CD14-positive monocyte (primary cell): ENCODE measurements around the gene GRIK5. TPM values are rescaled to one million over a fixed set of nuclear protein-coding genes. Genes with fewer than 3 reads are reported as not detected.
A peak's percentile ranks its signal among the peaks of the same experiment; 100 is the strongest.

Experiments used
- DNase-seq, 3 donors: peaks; one replicate each; pipeline ENCODE4 v3.0.0-alpha.2; 2011 to 2022
- H2AFZ ChIP-seq: 2 replicates; pipeline ENCODE4 v1.6.0; 2012; ENCODE audit warnings: mild to moderate bottlenecking, low read depth, low read length, inconsistent platforms; ENCODE audit not compliant: insufficient read depth, poor library complexity, severe bottlenecking
- H3K27ac ChIP-seq, 2 donors: 1 replicate in 1 of 2; 2 replicates in 1 of 2; pipeline ENCODE4 v1.5.1; 2012 to 2013; ENCODE audit warnings: low read length in 2 of 2, control low read depth in 1 of 2, inconsistent platforms in 1 of 2, low read depth in 1 of 2, mild to moderate bottlenecking in 1 of 2
- H3K27me3 ChIP-seq, 2 donors: one replicate each; pipeline versions ENCODE4 v1.6.0 to v1.6.1; 2011 to 2013; ENCODE audit warnings: low read length in 2 of 2; ENCODE audit not compliant: control insufficient read depth in 2 of 2, insufficient read depth in 2 of 2
- H3K36me3 ChIP-seq, 2 donors: replicated peaks in 1 of 2; 1 replicate in 1 of 2; 2 replicates in 1 of 2; pipeline versions ENCODE4 v1.5.1 to v1.6.1; 2012 to 2013; ENCODE audit warnings: low read length in 2 of 2, control low read depth in 1 of 2, inconsistent platforms in 1 of 2, mild to moderate bottlenecking in 1 of 2; ENCODE audit not compliant: insufficient read depth in 2 of 2, control insufficient read depth in 1 of 2
- H3K4me1 ChIP-seq, 2 donors: 1 replicate in 1 of 2; 2 replicates in 1 of 2; pipeline versions ENCODE4 v1.5.1 to v1.6.1; 2012 to 2013; ENCODE audit warnings: low read length in 2 of 2, control low read depth in 1 of 2, inconsistent platforms in 1 of 2, mild to moderate bottlenecking in 1 of 2, moderate library complexity in 1 of 2; ENCODE audit not compliant: insufficient read depth in 2 of 2, control insufficient read depth in 1 of 2
- H3K4me2 ChIP-seq: replicated peaks from 2 replicates; pipeline ENCODE3; 2012; ENCODE audit warnings: low read length, moderate library complexity, mild to moderate bottlenecking; ENCODE audit not compliant: poor library complexity, severe bottlenecking; ENCODE audit errors: extremely low read depth
- H3K4me3 ChIP-seq, 3 experiments: fragments of 200-600 bp in 1 of 3; sonication (generic) in 1 of 3; replicated peaks in 1 of 3; 1 replicate in 2 of 3; 2 replicates in 1 of 3; pipeline ENCODE4 v1.5.1; 2011 to 2013; ENCODE audit warnings: low read length in 3 of 3, mild to moderate bottlenecking in 3 of 3, control low read depth in 2 of 3, low read depth in 2 of 3, inconsistent platforms in 1 of 3, moderate library complexity in 1 of 3
- H3K79me2 ChIP-seq: 2 replicates; pipeline ENCODE4 v1.6.0; 2012; ENCODE audit warnings: mild to moderate bottlenecking, control low read depth, inconsistent platforms, low read length, moderate library complexity; ENCODE audit not compliant: insufficient read depth
- H3K9ac ChIP-seq: 2 replicates; pipeline ENCODE4 v1.6.0; 2017; ENCODE audit warnings: low read length, mild to moderate bottlenecking; ENCODE audit not compliant: insufficient read depth, poor library complexity, severe bottlenecking
- H3K9me3 ChIP-seq, 2 donors: replicated peaks in 1 of 2; 1 replicate in 1 of 2; 2 replicates in 1 of 2; pipeline versions ENCODE4 v1.5.1 to v1.6.1; 2012 to 2013; ENCODE audit warnings: low read length in 2 of 2, control low read depth in 1 of 2; ENCODE audit not compliant: control insufficient read depth in 1 of 2, insufficient read depth in 1 of 2
- H4K20me1 ChIP-seq: 2 replicates; pipeline ENCODE4 v1.6.0; 2012; ENCODE audit warnings: mild to moderate bottlenecking, low read length, control low read depth, moderate library complexity; ENCODE audit not compliant: insufficient read depth
- H3K27ac Mint-ChIP-seq, 7 donors: one replicate each; pipeline ENCODE4 v1.8.0; 2020; ENCODE audit warnings: mild to moderate bottlenecking in 7 of 7, mixed read lengths in 7 of 7, moderate library complexity in 6 of 7, inconsistent platforms in 2 of 7
- H3K27me3 Mint-ChIP-seq, 3 donors: one replicate each; pipeline ENCODE4 v1.8.0; 2021 to 2022; ENCODE audit warnings: low read depth in 3 of 3, mild to moderate bottlenecking in 3 of 3, mixed read lengths in 3 of 3, moderate library complexity in 3 of 3, inconsistent platforms in 1 of 3
- H3K36me3 Mint-ChIP-seq, 2 donors: one replicate each; pipeline ENCODE4 v1.8.0; 2020; ENCODE audit warnings: mixed read lengths in 2 of 2, inconsistent platforms in 1 of 2, mild to moderate bottlenecking in 1 of 2
- H3K4me1 Mint-ChIP-seq: one replicate; pipeline ENCODE4 v1.8.0; 2020; ENCODE audit warnings: mild to moderate bottlenecking, mixed read lengths
- H3K4me3 Mint-ChIP-seq, 2 donors: one replicate each; pipeline ENCODE4 v1.8.0; 2020; ENCODE audit warnings: mild to moderate bottlenecking in 2 of 2, mixed read lengths in 2 of 2, moderate library complexity in 1 of 2
- H3K9me3 Mint-ChIP-seq, 7 donors: one replicate each; pipeline ENCODE4 v1.8.0; 2020 to 2022; ENCODE audit warnings: mixed read lengths in 7 of 7, mild to moderate bottlenecking in 6 of 7, moderate library complexity in 6 of 7, inconsistent platforms in 2 of 7
- WGBS: methylation state at CpG from one replicate; pipeline ENCODE4 v1.1.5; 2013; ENCODE audit warnings: missing lambda C conversion rate; ENCODE audit not compliant: insufficient coverage; 5-methylcytosine and 5-hydroxymethylcytosine counted together
- intact Hi-C, 2 donors: fragments of 100-400 bp; cut with micrococcal nuclease; formaldehyde crosslinking; loops; one replicate each; pipeline versions ENCODE4 v1.15.0 to v1.15.1; 2023
- polyA plus RNA-seq, 3 donors: library from polyadenylated mRNA; depleted of rRNA in 1 of 3; unstranded in 2 of 3; stranded (reverse) in 1 of 3; fragments of 300-500 nt in 2 of 3; fragments of >200 nt in 1 of 3; fragmentation: Illumina TruSeq in 2 of 3; gene quantifications; 1 replicate in 2 of 3; 2 replicates in 1 of 3; pipeline ENCODE4 v1.2.3, GENCODE V29; 2012 to 2021
- TF ChIP-seq, protein P1 (sequence below): fragments of 200-600 bp; IDR thresholded peaks from one replicate; pipeline ENCODE4 v1.8.0; 2022; ENCODE audit warnings: antibody characterized with exemption, mild to moderate bottlenecking

Gene GRIK5
- polyA plus RNA-seq, 3 donors: 0.12 to 0.28 TPM; not detected in 1

DNA sequence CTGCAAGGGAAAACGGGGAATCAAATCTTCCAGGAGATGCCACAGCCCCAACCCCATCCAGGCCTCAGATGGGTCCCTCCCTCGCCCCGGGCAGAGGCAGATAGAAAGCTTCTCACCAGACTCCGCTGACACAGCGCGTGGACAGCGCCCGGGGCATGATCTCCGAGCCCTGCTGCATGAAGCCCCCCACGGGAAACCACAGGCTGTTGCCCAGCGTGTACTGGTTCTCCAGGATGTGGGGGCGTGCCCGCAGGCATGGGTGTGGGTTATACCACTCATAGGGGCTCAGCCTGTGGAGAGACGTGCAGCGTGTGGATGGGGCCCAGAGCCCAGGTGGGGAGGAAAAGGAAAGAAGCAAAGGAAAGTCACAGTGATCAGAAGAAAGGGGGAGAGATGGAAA, 48.8 kb downstream of the GRIK5 start:
- no peaks in the 10 kb centered on the region for H4K20me1 ChIP-seq
- no peak overlapping the region for H3K9ac ChIP-seq
- H3K36me3 Mint-ChIP-seq: no peaks in the 10 kb centered on the region
- H3K27ac ChIP-seq: no peak overlapping the region
- no peaks in the 10 kb centered on the region for H3K36me3 ChIP-seq
- no peaks in the 10 kb centered on the region for H3K9me3 ChIP-seq
- no peaks in the 10 kb centered on the region for H3K4me1 ChIP-seq
- H3K4me1 Mint-ChIP-seq: no peaks in the 10 kb centered on the region
- peaks cover 0 to 4% (median 0%) of the 10 kb centered on the region in 3 donors for H3K27me3 Mint-ChIP-seq
- no peaks in the 10 kb centered on the region for H3K27me3 ChIP-seq
- intact Hi-C loops: no loop called here
- H3K9me3 Mint-ChIP-seq: peaks cover 0 to 2% (median 0%) of the 10 kb centered on the region in 7 donors
- no peaks in the 10 kb centered on the region for H3K79me2 ChIP-seq
- H3K4me3 Mint-ChIP-seq: no peak overlapping the region
- H3K4me2 ChIP-seq: no peak overlapping the region
- no peak for DNase-seq
- TF ChIP-seq, protein P1, sequence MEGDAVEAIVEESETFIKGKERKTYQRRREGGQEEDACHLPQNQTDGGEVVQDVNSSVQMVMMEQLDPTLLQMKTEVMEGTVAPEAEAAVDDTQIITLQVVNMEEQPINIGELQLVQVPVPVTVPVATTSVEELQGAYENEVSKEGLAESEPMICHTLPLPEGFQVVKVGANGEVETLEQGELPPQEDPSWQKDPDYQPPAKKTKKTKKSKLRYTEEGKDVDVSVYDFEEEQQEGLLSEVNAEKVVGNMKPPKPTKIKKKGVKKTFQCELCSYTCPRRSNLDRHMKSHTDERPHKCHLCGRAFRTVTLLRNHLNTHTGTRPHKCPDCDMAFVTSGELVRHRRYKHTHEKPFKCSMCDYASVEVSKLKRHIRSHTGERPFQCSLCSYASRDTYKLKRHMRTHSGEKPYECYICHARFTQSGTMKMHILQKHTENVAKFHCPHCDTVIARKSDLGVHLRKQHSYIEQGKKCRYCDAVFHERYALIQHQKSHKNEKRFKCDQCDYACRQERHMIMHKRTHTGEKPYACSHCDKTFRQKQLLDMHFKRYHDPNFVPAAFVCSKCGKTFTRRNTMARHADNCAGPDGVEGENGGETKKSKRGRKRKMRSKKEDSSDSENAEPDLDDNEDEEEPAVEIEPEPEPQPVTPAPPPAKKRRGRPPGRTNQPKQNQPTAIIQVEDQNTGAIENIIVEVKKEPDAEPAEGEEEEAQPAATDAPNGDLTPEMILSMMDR: no peak
- no peak overlapping the region for H3K27ac Mint-ChIP-seq
- WGBS: 72% methylated on average over 11 of the region's 15 CpGs
- no peak overlapping the region for H3K4me3 ChIP-seq
- no peak overlapping the region for H2AFZ ChIP-seq

DNA sequence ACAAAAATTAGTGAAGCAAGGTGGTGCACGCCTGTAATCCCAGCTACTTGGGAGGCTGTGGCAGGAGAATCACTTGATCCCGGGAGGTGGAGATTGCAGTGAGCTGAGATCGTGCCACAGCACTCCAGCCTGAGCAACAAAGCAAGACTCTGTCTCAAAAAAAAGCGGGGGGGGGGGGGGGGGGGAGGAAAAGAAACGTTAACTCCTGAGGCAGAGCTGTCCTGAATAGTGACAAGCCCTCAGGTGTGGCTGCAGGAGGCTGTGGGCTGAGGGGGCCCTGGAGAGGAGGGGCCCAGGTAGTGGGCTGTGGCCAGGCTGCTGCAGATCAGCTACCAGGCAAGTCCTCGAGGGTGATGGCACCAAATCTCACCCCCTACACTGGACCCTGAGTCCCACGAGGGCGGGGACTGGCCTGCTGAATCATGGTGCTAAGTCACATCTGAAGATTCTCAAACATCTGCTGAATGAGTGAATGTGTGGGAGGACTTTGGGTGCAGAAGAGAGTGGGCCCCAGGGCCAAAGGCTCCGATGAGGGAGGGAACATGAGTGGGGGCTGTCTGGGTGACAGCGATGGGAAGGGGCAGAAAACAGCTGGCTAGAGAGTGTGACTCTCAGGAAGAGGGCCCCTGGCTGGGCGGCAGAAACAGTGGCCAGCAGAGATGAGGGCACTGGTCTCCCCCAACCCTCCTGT, 51.4 kb downstream of the GRIK5 start:
- Histone ChIP-seq H3K27me3 (no peaks in the 10 kb centered on the region), H3K4me2 (no peak overlapping the region), H3K9ac (no peak overlapping the region), H3K36me3 (no peaks in the 10 kb centered on the region), H3K27ac (no peak overlapping the region), H3K79me2 (no peaks in the 10 kb centered on the region), H3K9me3 (no peaks in the 10 kb centered on the region), H3K4me3 (no peak overlapping the region), H3K4me1 (no peaks in the 10 kb centered on the region), H2AFZ (no peak overlapping the region), H4K20me1 (no peaks in the 10 kb centered on the region)
- Mint-ChIP-seq H3K27me3 (peaks cover 0 to 4% (median 0%) of the 10 kb centered on the region in 3 donors), H3K36me3 (no peaks in the 10 kb centered on the region), H3K4me3 (no peak overlapping the region), H3K4me1 (no peaks in the 10 kb centered on the region), H3K27ac (peak overlapping the region in 1 of 7 donors; percentile 65), H3K9me3 (no peaks in the 10 kb centered on the region)
- 100% methylated on average over 3 of the region's 11 CpGs for WGBS
- TF ChIP-seq, protein P1: no peak
- intact Hi-C loops: no loop called here
- no peak for DNase-seq
